GM21786 (cell line): ENCODE data around the gene HDHD3.

Source experiments
- ATAC-seq: cut with Tn5 transposase; IDR thresholded peaks from one replicate; pipeline ENCODE4 v1.9.1; 2021; ENCODE audit not compliant: unreplicated experiment

HDHD3 gene

DNA sequence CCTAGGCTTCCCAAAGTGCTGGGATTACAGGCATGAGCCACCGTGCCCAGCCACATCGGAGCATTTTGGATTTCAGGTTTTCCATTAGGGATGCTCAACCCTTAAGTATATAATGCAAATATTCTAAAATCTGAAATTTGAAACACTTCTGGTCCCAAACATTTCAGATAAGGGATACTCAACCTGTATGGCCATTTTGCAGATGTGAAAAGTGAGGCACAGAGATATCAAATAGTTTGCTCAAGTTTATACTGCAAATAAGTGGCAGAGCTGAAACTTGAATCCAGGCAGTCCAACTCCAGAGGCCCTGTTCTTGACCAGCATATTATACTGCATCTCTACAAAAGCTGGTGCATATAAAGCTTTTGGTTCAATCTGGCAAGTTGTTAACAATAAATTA lies 39.1 kb downstream of the HDHD3 start:
- no peak for ATAC-seq

GRCh38 chr9:113331780-113332179 lies 45.0 kb downstream of the HDHD3 start:
- ATAC-seq = no peak

DNA sequence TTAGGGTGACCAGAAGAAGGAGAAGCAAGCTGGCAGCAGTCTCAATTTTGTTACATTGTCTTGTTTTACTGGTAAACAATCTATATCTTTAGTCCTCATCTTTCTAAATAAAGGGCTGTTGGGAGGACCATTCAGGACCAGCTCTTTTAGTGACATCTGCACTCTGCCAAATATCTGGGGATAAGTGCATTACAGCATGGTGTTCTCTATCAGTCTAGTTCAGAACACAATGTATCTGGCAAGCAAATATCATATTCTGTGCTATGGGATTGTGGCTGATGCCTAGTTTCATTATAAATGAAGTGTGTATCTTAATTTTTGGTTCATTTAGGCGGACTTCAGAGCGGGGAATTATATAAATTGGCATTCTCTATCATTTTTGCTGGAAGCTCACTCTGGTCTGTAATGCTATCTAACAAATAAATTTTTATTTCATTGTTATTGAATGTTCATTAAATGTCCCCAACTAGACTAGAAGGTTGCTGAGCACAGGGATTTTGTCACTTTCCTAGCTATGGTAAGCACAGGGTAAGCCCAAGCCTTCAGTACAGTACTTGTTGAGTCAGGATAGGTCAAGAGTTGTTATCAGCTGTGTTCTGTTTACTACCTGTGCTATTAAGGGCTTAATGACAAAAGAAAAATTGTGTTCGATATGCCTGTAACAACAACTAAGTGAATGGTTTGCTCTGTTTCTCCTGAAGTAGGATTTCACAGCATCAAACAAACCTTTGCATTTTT lies 48.6 kb downstream of the HDHD3 start:
- ATAC-seq = no peak

GRCh38 chr9:113326230-113326629 lies 50.6 kb downstream of the HDHD3 start:
- ATAC-seq = no peak
